Measurements from ENCODE around the gene MSH3.
"Not testable (repeated sequence)": the region's sequence is repeated elsewhere in the genome, so short reads cannot be mapped to it uniquely, and the experiment has no call there.

Gene MSH3

DNA sequence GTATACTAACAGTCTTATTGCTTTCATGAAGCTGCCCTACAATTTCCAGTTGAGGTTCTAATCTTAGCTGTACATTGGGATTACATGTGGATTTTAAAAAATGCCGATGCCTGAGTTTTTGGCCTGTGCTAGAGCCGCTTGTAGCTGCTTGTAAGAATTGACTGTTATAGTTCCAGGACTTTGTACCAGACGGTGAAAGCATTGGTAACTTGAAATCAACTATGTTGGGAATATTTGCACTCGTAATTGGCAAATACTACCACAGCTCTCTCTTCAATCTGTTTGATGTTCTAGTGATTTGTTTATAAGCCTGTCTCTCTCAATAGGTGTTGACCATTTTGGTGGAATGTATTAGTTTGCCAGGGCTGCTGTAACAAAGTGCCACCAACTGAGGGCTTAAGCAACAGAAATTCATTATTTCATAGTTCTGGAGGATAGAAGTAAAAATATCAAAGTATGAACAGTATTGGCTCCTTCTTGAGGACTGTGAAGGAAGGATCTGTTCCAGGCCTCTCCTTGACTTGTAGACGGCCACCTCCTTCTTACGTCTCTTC is 50.8 kb downstream of the MSH3 start:
- DNase-seq (ENCODE audit: low read depth in 2 of 2, low spot score in 1 of 2): no peak

DNA sequence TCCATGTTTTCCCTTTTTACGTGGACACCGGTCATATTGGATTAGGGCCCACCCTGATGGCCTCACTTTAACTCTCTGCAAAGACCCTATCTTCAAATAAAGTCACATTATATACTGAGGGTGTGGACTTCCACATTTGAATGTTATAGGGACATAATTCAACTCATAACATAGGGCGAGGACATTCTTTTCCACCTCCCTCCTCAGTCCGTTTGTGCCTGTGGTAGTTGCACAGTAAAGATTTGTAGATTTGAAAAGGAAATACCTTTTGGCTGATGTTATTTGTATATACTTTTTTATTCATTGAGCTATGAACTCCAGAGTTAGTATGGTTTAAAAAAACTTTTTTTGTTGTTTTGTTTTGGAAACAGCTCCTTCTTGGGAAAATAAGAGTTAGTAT is 51.3 kb downstream of the MSH3 start:
- DNase-seq (ENCODE audit: low read depth in 2 of 2, low spot score in 1 of 2): no peak

DNA sequence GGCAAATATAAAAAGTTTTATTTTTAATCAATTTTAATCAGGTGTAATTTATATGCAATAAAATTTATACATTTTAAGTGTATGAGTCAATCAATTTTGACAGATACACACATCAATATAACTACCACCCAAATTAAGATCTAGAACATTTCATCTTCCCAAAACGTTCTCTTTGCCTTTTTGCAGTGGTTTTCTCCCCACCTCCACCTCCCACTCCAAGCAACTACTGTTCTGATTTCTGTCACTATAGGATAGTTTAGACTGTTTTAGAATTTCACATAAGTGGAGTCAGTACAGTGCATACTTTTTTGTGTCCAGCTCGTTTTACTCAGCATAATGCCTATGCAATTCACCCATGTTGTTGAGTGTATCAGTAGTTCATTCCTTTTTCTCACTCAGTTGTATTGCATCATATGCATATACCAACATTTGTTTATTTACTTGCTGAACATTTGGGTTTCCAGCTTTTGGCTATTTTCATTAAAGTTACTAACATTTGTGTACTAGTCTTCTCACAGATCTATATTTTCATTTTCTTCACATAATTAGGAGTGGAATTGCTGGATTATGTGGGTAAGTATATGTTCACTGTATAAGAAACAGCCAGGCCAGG is 52.5 kb downstream of the MSH3 start:
- no peak for DNase-seq (ENCODE audit: low read depth in 2 of 2, low spot score in 1 of 2)

DNA sequence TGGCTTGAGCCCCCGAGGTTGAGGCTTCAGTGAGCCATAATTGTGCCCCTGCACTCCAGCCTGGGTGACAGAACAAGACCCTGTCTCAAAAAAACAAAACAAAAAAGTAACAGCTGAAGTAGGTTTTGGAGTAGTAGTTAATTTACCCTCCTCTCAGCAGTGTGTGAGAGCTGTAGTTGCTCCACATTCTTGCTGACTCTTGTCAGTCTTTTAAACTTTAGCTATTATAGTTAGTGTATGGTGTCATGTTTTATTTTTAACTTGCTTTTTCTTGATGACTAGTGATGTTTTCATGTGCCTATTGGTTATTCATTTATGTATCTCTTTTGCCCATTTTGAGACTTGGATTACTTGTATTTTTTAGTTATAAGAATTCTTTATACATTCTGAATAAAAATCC is 53.2 kb downstream of the MSH3 start:
- no peak for DNase-seq (ENCODE audit: low read depth in 2 of 2, low spot score in 1 of 2)

DNA sequence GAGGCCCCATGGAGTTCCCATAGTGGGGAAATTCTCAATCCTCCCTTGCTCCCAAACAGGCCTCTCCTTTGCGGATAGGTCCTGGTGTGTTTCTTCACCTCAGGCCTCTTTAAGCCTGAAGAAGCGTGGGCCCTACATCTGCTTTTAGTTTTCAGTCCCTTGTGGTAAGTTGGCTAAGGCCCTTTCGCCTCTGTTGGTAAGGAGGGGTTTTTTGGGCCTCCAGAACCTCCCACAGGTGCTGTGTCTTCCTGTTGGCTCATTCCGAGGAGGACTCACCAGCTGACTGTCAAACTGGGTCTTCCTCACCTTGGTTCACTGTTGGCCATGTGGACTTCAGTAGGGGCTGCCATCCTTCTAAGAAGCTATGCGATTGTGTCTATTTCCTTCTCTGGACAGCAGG is 56.8 kb downstream of the MSH3 start:
- no peak for DNase-seq (ENCODE audit: low read depth in 2 of 2, low spot score in 1 of 2)

DNA sequence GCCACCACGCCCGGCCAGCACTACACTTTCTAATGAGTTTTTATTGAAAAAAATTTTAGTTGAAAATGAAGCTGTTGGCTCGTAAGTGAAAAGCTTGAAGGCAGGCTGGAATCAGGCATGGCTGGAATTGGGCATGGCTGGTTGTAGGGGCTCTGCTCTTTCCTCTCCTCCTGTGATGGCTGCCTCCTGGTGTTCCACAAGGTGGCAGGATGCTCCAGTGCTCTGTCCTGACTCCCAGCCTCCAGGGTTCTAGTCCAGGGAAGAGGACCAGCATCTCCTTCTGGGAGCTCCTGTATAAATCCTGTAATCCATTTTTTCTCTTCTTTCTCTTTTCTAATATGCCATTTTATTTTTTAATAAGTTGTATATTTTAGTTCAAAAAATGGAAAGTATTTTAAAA is 57.5 kb downstream of the MSH3 start:
- DNase-seq (ENCODE audit: low read depth in 2 of 2, low spot score in 1 of 2): no peak

DNA sequence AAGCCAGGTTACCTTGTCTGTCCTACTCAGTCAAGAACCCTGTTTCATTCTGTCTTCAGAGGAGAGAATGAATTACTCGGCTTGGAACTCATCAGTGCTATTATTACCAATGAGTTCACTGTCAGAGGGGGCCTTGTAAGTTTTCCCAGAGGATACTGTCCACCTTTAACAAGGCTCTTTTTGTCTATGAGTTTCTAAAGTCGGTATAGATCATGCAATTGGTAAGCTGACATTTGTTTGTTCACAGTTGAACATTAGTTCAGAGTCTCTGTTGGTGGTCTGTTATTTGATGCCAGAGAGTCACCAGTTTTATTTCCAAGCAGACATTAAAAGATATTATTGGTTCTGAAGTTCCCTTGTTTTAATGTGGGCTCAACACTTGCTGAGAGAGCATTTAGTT is 58.5 kb downstream of the MSH3 start:
- no peak for DNase-seq (ENCODE audit: low read depth in 2 of 2, low spot score in 1 of 2)

DNA sequence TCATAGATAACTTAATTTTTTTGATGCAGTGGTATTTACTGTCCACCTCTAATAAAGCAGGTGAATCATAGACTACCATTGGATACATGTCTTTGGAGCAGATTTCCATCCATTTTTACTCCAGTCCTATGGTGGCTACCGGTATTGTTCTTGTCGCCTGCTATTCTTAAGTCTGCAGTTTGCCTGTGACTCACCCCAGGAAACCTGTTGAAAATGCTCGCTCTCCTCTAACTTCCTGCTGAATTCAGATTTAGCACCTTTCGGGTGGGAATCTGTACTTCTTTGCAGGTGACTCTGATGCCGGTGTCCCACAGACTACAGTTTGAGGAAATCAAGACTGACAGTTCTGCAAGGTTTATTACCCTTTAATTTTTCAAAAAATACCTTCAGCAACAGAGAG is 59.2 kb downstream of the MSH3 start:
- DNase-seq (ENCODE audit: low read depth in 2 of 2, low spot score in 1 of 2): no peak

DNA sequence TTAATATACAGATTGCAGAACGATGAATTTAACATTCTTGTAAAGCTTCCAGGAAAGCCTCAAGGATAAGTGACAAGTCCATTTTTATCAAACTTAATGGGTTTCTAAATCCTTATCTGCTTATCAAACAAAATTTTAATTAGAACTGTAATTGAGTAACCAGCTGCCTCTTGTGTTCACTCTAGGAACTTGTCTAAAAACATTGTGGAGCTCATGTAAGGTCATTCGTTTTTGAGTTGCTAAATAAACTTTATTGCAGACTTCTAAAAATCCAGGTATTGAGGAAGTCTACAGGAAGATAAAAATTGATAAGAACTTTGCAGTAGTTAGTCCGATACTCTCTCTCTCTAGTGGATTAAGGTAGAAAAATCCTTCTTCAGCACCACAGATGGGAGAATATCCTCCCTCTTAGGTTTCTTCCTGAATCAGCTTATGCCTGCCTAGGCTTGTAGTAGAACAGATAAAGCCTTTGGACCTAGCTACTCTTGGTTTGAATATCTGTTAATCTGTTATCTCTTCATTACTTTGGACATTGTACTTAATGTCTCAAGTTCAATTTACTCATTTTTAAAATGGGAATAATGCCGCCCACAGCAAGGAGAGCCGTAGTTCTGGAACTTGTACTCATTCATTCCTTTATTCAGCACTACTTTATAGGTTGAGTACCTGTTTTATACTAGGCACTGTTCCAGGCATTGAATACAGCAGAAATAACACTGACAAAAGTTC is 60.3 kb downstream of the MSH3 start:
- no peak for DNase-seq (ENCODE audit: low read depth in 2 of 2, low spot score in 1 of 2)

DNA sequence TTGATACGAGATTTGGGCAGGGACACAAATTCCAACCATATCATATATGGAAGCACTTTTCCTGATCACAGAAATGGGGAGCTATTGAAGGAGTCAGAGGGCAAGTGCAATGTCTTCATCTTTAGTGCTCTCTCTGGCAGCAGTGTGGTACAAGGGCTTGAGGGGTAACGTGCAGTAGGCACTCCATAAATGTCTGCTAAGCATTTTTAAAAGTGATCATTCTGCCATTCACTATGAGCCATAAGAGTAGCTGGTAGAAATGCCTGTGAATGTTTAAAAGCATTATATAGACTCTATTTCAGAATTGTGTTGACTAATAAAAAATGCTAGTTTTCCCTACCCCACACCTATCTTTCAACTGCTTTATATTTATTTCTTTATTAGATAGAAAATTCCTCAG is 61.4 kb downstream of the MSH3 start:
- no peak for DNase-seq (ENCODE audit: low read depth in 2 of 2, low spot score in 1 of 2)

DNA sequence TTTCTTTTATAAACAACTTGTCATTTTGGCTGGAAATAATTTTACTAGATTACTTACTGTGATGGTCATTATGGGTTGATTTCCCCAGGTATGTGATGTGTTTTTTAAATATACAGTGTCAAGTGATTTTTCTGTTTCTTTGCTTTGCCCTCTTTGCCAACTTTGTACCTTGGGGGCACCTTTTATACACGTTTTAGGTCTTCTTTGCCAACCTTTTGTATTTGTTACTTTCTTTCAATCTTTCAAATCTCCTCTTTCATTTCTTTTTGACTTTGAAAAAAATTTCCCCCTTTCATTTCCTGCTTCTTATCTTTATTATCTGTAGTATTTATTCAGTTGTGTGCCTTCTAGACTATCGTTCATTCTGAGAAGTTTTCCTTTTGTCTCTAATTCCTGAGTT is 65.7 kb downstream of the MSH3 start:
- DNase-seq (ENCODE audit: low read depth in 2 of 2, low spot score in 1 of 2): no peak

DNA sequence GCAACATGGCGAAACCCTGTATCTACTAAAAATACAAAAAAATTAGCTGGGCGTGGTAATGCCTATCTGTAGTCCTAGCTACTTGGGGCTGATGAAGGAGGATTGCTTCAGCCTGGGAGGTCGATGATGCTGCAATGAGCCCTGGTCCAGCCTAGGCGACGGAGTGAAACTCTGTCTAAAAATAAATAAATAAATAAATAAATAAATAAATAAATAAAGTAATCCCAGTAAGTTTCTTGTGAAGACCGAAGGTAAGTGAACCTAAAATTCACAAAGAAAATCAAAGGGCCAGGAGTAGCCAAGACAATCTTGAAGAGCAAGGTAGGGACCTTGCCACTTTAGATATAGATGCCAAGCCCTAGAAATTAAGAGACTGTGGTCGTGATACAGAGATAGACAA is 68.5 kb downstream of the MSH3 start:
- no peak for DNase-seq (ENCODE audit: low read depth in 2 of 2, low spot score in 1 of 2)

DNA sequence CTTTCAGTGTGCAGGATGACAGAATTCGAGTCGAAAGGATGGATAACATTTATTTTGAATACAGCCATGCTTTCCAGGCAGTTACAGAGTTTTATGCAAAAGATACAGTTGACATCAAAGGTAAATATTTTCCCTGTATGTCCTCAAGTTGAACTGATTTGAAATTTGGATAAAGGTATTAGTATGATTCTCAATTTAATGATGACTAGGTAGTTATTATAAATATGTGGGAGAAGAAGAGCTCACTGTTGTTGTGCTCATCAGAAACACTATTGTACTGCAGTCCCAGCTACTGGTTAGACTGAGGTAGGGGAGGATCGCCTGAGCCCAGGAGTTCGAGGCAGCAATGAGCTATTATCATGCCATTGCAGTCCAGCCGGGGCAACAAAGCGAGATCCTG is 71.0 kb downstream of the MSH3 start:
- no peak for DNase-seq (ENCODE audit: low read depth in 2 of 2, low spot score in 1 of 2)

DNA sequence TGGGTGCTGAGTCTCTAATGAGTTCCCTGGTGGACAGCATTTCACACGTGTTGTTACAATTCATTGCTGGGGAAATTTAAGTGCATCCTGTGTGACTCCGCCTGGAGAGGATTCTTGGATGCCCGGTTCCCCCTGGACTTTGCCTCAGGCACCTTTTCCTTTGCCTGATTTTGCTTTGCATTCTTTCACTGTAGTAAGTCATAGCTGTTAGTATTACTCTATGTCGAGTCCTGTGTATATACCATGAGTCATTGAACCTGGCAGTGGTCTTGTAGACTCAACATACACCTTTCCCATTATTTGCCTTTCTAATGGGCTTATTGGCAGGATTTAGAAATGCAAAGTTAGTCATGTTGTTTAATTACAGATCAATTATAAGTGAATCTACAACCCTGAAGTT is 82.3 kb downstream of the MSH3 start:
- no peak for DNase-seq (ENCODE audit: low read depth in 2 of 2, low spot score in 1 of 2)

DNA sequence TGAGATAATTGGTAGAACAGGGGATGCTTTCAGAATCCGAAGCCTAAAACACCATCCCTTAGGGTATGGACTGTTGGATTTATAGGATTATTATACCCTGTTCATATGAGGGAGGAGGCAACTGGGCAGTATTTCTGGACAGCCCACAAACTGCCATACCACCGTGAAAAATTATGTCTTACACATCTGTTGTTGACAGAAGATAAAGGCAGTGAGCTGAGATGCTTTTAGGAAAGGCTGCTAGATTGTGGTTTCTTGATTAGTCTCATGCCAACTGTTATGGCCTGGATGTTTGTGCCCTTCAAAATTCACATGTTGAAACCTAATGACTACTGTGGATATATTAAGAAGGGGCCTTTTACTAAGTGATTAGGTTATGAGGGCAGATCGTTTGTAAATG is 84.0 kb downstream of the MSH3 start:
- DNase-seq (ENCODE audit: low read depth in 2 of 2, low spot score in 1 of 2): no peak

DNA sequence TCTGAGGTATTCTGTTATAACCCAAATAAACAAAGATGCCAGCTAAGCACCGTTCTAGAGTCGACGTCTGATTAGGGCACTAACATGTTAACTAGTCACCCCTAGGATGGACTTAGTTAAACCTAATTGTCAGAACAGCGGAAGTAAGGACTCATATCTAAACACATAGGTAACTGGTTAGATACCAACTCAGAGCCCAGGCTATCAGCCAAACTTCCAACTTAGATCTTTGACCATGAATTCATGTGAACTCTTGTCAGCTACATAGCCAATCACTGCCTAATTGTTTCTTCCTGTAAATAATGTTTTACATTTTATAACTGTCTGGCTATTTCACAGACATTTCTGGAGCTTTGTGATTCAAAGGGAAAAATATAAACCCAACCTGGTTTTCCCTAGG is 84.6 kb downstream of the MSH3 start:
- DNase-seq (ENCODE audit: low read depth in 2 of 2, low spot score in 1 of 2): no peak

DNA sequence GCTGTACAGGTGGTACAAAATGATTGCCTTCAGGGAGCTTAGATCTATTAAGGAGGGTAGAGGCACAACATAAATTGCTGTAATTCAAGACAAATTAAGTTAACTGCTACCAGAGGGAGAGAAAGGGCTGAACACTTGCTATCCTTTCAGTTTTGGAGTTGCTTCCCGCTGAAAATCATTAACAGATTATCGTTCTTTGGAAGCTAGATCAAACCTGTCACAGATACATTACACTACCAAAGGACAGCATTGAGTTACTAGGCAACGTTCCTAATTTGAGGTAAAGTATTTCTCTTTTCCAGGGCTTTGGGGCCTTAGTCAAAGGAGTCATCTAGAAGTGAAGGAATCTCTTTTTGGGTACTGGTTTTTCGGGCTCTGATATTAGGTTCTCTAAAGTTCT is 85.0 kb downstream of the MSH3 start:
- no peak for DNase-seq (ENCODE audit: low read depth in 2 of 2, low spot score in 1 of 2)

DNA sequence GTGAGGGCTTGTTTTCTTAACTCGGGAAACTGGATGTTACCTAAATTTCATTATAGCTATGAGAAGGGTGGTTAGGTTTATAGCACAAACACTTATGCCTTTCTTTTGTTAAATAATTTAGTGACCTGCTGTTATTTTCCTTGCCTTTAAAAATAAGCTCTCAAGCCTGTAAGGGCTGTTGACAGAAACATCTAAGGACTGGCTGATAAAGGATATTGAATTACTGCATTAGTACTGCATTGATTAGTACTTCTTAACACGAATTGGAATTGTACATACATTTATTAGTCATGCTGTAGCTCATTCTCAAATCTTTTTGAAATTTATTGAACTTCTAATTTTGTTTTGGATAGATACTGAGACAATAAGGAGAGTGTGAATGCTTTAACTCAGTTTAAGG is 85.4 kb downstream of the MSH3 start:
- DNase-seq (ENCODE audit: low read depth in 2 of 2, low spot score in 1 of 2): no peak

DNA sequence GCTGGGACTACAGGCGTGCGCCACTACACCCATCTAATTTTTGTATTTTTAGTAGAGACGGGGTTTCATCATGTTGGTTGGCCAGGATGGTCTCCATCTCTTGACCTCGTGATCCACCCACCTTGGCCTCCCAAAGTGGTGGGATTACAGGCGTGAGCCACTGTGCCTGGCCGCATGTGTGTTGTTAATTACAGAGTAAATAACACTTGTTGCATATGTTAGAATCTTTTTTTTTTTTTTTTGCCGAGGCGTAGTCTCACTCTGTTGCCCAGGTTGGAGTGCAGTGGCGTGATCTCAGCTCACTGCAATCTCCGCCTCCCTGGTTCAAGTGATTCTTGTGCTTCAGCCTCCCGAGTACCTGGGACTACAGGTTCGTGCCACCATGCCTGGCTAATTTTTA is 86.0 kb downstream of the MSH3 start:
- not testable (repeated sequence) for DNase-seq (ENCODE audit: low read depth in 2 of 2, low spot score in 1 of 2)

DNA sequence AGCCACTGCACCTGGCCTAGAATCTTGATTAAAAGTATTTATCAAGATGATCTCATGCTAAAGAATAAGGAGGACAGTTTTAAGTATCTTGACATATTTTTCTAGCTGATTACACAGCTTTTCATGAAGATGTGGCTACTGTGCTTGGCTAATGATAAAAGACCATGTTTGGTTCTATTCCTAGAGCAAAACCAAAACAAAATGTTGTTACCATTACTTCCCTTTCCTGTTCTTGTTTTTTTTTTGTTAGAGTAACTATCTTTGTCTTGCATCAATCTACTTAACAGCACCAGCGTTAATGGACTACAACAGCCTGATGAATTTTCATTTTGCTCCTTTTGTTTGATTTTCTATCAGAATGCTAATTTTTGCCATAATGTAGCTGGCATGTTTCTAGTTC is 86.5 kb downstream of the MSH3 start:
- no peak for DNase-seq (ENCODE audit: low read depth in 2 of 2, low spot score in 1 of 2)

DNA sequence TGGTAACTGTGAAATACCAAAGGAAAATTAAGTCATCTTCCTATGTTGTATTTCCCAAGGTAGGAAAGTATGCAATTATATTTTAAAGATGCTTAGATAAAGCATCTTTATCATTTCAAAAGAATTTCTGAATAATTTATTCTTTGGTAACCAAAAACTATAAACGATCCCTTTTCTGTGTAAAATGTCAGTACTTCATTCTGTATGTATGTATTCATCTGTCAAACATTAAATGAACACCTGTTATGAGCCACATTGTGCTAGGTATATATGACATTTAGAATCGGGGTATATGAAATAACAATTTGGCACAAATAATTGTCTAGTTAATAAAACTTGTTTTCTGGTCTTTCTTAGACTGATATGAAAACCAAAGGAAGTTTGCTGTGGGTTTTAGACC is 89.7 kb downstream of the MSH3 start:
- no peak for DNase-seq (ENCODE audit: low read depth in 2 of 2, low spot score in 1 of 2)

DNA sequence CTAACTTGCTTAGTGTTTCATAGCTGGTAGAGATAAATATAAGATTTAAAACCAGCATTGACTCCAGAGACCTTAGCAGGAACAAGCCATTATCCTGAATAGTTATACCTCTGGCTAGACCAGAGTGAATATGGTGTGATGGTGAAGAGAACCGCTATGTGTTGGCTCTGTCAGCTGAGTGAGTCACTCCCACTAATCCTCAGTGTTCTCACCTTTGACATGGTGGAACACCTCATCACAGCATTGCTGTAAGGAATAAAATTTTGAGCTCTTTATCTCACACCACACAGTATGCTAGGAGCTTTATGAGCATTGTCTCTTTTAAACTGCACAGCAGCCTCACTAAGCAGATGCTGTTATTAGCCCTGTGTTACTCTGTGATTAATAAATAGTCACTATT is 91.0 kb downstream of the MSH3 start:
- DNase-seq (ENCODE audit: low read depth in 2 of 2, low spot score in 1 of 2): no peak

DNA sequence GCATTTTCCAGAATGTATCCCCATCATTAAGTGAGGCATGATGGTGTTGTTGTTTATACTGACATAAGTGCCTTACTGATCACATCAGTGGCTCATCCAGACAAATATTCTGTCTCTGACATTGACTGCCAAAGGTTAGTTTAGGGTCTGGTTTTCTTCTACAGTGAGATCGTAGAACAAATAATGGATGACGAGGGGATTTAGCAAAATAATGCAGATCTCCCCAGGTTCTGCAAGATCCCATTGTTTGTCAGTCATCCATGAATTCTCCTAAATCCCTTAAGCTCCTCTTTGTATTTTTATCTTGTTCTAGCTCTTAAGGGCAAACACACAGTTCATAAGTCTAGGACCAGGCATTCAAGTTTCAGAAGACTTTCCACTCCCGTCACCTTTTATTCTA is 93.5 kb downstream of the MSH3 start:
- DNase-seq (ENCODE audit: low read depth in 2 of 2, low spot score in 1 of 2): no peak

Data from stimulated activated CD8-positive, alpha-beta memory T cell treated with anti-CD3 and anti-CD28 coated beads, Interleukin-4, amount 100 ng/mL, for 4 hours (primary cell).